GM21447 (cell line): ENCODE measurements around the gene CALY.

Source experiments
- ATAC-seq: cut with Tn5 transposase; IDR thresholded peaks from one replicate; pipeline ENCODE4 v1.9.1; 2021; ENCODE audit not compliant: unreplicated experiment

CALY gene

DNA sequence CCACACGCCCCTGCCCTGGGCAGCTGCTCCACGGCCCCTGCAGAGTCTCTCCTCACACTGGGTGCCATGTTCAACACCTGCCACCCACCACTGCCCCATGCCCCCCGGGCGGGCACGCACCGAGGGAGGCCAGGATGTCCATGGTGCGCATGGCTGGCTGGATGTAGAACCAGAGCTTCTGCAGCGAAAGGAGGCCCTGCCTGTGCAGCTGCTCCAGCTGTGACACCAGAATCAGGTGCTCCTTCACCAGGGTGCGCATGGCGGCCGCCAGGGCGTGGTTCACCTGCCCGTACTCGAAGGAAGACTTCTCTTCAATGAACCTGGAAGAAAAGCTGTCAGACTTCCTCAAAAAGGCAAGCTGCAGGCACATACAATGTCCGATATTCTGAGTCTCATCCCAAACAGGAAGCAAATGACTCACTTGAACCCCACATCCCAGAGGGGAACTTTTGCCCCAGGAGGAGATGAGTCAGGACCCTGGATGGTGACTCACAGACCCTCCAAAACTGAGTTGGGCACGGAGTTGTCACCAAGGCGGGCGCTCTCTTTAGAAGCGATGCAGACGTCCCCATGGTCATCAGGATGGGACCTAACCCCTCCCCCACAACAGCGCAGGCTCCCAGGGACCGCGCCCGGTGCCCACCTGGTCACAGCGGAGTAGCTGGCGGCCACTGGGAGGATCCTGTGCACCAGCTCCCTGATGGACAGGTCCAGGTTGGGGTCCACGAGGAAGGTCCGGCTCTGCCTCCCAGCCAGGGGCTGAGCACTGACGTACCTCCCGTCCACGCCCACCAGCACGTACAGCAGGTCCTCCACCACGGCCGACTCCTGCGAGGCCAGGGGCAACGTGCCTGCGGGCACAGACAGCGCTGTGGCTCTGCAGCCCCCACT is 43.5 kb downstream of the CALY start:
- no peak for ATAC-seq

DNA sequence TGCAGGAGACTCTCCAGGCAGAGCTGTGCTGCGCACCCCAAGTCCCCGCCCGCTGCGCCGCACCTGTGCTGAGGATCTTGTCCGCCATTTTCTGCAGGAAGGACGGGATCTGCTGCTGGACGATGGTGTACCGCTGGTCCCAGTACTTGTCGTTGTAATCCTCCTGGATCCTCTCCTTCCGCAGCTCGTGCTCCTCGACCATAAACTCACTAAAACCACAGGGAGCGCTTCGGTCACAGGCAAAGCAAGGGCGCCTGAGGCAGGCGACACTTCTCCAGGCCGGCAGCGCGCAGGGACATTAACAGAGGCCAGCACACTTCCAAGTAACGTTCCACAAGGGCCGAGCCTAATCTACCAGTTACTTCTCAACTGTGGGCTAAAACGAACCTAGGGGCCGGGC is 46.9 kb downstream of the CALY start:
- ATAC-seq = no peak

DNA sequence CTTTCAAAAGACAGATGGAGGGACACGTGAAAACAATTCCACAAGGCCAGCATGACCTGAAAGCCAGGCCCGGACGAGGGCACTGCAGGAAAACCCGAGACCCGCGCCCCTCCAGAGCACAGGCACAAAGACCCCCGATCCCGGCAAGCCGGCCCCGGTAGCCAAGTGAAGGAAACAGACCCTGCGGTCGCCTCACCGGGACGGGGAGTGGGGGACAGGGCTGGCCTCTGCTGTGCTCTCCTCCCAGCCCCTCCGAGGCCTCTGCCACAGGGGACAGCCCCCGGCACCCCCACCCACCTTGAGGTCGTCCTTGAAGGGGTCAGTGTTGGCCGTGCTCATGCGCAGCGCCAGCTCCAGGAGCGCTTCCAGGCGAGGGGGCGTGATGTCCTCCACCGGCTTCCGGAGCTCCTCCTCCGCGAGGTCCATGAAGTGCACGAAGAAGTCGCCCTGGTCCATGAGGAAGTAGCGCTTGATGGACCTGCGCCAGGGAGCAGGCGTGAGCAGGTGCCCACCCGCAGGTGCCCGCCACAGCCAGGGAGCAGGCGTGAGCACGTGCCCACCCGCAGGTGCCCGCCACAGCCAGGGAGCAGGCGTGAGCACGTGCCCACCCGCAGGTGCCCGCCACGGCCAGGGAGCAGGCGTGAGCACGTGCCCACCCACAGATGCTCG is 48.7 kb downstream of the CALY start:
- no peak for ATAC-seq

GRCh38 chr10:133286366-133286765 is 50.3 kb downstream of the CALY start:
- ATAC-seq = no peak

- no peak for ATAC-seq
Observed at GRCh38 chr10:133285217-133285616, 51.5 kb downstream of the CALY start.

- ATAC-seq = no peak
Observed at GRCh38 chr10:133283931-133284330, 52.8 kb downstream of the CALY start.

- no peak for ATAC-seq
Observed at GRCh38 chr10:133282846-133283390, 53.8 kb downstream of the CALY start.

DNA sequence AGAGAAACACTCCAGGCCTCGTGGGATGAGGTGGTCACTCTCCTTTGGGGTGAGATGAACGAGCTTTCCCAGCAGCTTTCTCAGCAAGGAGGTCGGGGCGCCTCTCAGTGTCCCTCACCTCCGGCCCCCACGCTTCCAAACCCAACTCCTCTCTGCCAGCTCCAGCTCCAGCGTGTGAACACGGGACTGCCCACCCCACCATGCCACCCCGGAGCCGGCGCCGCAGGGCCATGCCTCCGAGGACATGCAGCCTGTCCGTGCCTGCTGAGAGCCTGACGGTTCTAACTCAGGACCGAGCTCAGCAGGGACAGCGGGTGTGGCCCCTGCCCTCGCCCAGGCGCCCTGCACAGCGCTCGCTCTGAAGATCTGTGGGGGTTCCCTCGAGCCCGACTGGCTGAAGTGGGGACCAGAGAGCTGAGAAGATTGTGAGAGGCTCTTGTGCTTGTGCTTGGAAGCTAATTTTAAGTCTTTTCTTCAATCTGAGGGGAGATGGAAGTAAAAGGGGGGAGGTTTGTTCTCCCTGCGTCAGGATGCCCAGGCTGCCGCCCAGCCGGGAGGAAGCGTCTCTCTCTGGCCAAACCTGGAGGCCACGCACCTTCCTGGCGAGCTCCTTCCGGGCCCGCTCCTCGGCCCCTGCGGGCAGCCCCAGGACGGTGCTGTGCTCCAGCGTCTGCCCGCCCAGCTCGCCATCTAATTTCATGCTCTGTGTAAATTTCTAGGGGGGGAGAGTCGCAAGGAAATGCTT is 54.9 kb downstream of the CALY start:
- no peak for ATAC-seq

DNA sequence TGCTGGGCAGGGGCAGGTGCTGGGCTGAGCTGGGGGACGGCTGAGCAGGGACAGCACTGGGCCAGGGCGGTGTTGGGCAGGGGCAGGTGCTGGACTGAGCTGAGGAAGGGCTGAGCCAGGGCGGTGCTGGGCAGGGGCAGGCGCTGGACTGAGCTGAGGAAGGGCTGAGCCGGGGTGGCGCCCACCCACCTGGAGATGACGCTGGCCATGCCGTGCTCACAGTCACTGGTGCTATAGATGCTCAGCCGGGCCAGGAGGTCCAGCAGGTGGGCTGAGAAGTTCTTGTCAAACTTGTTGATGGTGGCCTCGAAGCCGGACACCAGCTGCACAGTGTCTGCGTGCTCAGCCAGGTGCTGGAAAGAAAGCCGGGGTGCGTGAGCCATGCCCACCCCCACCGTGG is 55.6 kb downstream of the CALY start:
- ATAC-seq = no peak

- ATAC-seq = no peak
Observed at GRCh38 chr10:133280391-133281059, 56.2 kb downstream of the CALY start.

DNA sequence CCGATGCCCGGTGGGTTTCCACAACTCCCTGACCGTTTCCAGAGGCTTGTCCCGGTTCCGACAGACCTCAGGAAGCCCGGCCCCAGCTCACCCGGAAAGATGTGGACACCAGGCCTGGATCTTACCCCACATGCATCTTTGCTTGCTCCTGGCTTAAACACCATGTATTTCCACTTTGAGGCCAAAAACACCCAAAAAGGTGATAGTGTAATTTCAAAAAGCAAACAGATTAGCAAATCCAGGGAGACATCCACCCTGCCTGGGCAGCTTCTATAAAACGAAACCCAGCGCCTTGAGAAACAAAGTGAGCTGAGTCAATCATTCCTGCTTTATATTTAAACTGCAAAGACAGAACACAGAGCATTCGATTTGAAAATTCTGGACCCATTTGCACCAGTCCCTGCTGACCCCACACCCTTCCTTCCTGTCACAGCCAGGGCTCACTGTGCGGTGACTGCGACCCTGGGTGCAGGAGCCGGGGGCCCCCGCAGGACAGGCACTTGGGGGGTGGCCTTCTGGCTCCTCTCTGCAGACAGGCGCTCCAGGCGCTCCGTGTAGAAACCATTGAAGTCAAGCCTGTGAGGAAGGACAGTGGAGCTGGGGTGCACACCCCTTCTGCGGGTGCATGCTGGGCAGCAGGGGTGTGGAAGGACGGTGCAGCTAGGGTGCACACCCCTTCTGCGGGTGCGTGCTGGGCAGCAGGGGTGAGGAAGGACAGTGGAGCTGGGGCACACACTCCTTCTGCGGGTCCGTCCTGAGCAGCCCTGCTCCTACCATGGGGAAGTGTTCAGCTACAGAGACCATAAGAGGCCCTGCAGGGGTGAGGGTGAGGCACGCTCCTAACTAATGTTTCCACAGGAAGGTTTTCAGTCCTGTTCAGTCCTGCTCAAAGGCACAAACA is 57.1 kb downstream of the CALY start:
- ATAC-seq = no peak

- peak; percentile 41 for ATAC-seq
Observed at GRCh38 chr10:133278577-133279265, 58.0 kb downstream of the CALY start.

GRCh38 chr10:133277993-133278576 is 58.6 kb downstream of the CALY start:
- no peak for ATAC-seq

DNA sequence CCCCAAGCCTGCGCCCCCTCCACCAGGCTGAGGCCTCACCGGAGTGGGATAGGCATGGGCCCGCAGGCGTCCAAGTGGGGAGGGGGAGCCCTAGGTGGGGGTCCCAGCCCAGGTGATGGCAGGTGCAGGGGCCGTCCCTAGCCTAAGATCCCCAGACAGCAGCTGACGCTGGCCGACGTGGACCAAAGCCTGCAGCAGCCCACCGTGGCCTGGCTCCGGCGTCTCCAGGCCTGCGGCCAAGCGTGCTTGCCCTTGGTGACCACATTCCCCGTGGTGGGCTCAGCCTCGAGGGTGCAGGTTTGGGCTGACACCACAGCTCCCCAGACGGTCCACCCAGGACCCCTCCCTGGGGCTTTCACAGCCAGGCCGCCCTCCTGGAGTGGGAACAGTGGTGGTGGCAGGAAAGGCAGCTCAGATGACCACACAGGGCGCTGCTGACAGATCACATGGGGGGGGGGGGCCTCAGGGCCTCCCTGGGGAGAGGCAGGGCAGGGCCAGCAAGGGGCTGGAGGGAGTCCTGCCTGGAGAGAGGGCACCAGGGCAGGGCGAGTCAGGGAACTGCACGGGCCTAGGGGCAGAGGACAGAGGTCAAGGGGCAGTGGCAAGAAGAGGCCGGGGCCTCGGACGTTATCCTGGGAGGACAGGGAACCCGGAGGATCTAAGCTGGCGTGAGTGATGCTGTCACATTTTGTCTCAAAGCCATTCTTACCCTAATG is 59.3 kb downstream of the CALY start:
- ATAC-seq = no peak

GRCh38 chr10:133276435-133277201 is 60.1 kb downstream of the CALY start, which contains the start of gene ADAM8:
ADAM8 (minus strand) TSS chr10:133276868; CDS start chr10:133276817, 51 bp downstream.
- peak; percentile 36 for ATAC-seq

DNA sequence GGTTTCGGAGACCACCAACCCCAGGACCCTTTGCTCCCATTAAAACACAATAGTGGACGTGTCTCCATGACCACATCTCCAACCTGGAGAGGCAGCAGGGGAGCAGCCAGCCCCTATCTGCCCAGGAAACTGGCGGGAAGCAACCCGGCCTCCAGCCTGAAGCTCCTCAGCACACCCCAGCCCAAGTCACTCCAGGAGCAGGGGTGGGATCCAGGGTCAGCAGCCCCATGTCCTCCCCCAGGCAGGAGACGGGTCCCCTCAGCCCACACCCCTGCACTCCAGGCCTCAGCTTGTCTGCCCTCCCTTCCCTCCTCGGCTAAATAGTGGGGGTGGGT is 60.6 kb downstream of the CALY start:
- ATAC-seq = peak; percentile 0

- peak; percentile 29 for ATAC-seq
Observed at GRCh38 chr10:133275684-133276092, 61.0 kb downstream of the CALY start.
